Fibroblast of skin of back (primary cell): ENCODE results near the gene TMEM232.

Source experiments
- DNase-seq: peaks from one replicate; pipeline ENCODE4 v3.0.0-alpha.2; 2013

The TMEM232 gene

GRCh38 chr5:110510146-110510545, 216.3 kb downstream of the TMEM232 start:
- DNase-seq = peak; percentile 27

- DNase-seq = no peak
Measured at GRCh38 chr5:110507972-110508371, 218.5 kb downstream of the TMEM232 start.

- DNase-seq = no peak
Measured at GRCh38 chr5:110506378-110506777, 220.1 kb downstream of the TMEM232 start.

GRCh38 chr5:110496276-110496675, 230.2 kb downstream of the TMEM232 start:
- no peak for DNase-seq

- DNase-seq = peak; percentile 61
Measured at GRCh38 chr5:110492446-110492845, 234.0 kb downstream of the TMEM232 start.

- DNase-seq = peak; percentile 98
Measured at GRCh38 chr5:110478895-110479294, 247.6 kb downstream of the TMEM232 start.

- peak; percentile 95 for DNase-seq
Measured at GRCh38 chr5:110477911-110478310, 248.6 kb downstream of the TMEM232 start.

GRCh38 chr5:110476164-110476563, 250.3 kb downstream of the TMEM232 start:
- no peak for DNase-seq

- peak; percentile 13 for DNase-seq
Measured at GRCh38 chr5:110475529-110475928, 250.9 kb downstream of the TMEM232 start.

GRCh38 chr5:110469486-110469885, 257.0 kb downstream of the TMEM232 start:
- no peak for DNase-seq

GRCh38 chr5:110463106-110463505, 263.4 kb downstream of the TMEM232 start:
- DNase-seq = peak; percentile 88

- DNase-seq = no peak
Measured at GRCh38 chr5:110460837-110461236, 265.6 kb downstream of the TMEM232 start.

GRCh38 chr5:110458313-110458712, 268.2 kb downstream of the TMEM232 start:
- DNase-seq = no peak

GRCh38 chr5:110442856-110443255, 283.6 kb downstream of the TMEM232 start:
- no peak for DNase-seq

- peak; percentile 66 for DNase-seq
Measured at GRCh38 chr5:110441035-110441434, 285.4 kb downstream of the TMEM232 start.

GRCh38 chr5:110440058-110440457, 286.4 kb downstream of the TMEM232 start:
- DNase-seq = no peak

- DNase-seq = no peak
Measured at GRCh38 chr5:110439296-110439695, 287.2 kb downstream of the TMEM232 start.

- DNase-seq = no peak
Measured at GRCh38 chr5:110435207-110435606, 291.3 kb downstream of the TMEM232 start.

GRCh38 chr5:110431603-110432002, 294.9 kb downstream of the TMEM232 start:
- DNase-seq = no peak

GRCh38 chr5:110414360-110414759, 312.1 kb downstream of the TMEM232 start:
- DNase-seq = peak; percentile 16

- peak; percentile 73 for DNase-seq
Measured at GRCh38 chr5:110413856-110414255, 312.6 kb downstream of the TMEM232 start.

- DNase-seq = no peak
Measured at GRCh38 chr5:110409571-110409970, 316.9 kb downstream of the TMEM232 start.

- no peak for DNase-seq
Measured at GRCh38 chr5:110402562-110402961, 323.9 kb downstream of the TMEM232 start.

- peak; percentile 41 for DNase-seq
Measured at GRCh38 chr5:110401881-110402280, 324.6 kb downstream of the TMEM232 start.

GRCh38 chr5:110398951-110399350, 327.5 kb downstream of the TMEM232 start:
- DNase-seq = no peak

GRCh38 chr5:110397281-110397680, 329.2 kb downstream of the TMEM232 start:
- no peak for DNase-seq
